ENCODE data around the gene TTC31.

TTC31 gene

DNA sequence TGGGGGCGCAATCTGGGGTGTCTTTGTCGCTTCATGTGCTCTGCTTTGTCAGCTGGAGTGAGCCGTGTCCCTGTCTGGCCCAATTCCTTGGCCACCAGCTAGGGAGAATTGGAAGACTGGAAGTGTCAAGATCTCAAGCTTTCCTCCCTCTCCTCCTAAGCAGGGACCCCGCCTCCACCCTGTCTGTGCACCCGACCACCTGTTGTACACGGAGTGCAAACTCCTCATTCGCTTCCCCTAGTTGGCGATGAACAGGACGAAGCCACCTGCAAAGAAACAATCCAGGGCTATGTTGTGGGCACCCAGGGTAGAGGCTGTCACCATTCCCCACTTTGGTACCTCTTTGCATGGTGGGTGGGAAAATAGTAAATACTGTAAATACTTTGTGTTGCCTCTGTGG, 44.9 kb downstream of the TTC31 start:
- no peak for DNase-seq

DNA sequence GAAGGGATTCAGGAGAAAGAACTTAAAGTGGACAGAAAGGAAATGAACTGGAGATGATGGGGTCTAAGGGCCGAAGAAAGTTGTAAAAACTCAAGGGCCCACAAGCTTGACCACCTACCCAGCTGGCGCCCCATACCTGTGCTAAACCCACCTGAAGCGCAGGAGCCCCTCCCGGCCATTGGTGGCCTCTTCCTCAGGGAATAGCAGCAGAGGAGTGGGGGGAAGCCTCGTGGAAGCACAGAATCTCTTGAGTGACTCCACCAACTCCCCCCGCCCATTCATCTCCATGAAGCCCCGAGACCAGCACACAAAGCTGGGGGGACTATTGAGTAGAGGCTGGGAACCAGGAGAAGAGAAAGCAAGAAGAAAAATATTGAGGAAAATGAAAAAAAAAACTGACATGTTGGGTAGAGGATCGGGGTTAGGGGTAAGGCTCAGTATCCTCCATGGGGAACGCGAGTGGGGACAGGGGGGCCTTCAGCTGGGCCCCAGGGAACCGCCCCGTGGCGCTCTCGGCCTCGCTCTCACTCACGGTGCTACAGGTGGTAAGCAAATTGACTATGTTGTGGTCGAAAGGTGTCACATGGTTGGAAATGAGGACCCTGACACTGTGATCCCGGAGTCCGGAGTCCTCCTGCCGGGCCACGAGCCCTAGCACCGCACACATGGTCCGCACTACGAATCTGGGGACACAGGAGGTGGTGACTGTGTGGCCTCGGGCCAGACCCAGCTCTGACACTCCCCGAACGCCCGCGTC, 45.9 kb downstream of the TTC31 start:
- DNase-seq: peak; percentile 41

DNA sequence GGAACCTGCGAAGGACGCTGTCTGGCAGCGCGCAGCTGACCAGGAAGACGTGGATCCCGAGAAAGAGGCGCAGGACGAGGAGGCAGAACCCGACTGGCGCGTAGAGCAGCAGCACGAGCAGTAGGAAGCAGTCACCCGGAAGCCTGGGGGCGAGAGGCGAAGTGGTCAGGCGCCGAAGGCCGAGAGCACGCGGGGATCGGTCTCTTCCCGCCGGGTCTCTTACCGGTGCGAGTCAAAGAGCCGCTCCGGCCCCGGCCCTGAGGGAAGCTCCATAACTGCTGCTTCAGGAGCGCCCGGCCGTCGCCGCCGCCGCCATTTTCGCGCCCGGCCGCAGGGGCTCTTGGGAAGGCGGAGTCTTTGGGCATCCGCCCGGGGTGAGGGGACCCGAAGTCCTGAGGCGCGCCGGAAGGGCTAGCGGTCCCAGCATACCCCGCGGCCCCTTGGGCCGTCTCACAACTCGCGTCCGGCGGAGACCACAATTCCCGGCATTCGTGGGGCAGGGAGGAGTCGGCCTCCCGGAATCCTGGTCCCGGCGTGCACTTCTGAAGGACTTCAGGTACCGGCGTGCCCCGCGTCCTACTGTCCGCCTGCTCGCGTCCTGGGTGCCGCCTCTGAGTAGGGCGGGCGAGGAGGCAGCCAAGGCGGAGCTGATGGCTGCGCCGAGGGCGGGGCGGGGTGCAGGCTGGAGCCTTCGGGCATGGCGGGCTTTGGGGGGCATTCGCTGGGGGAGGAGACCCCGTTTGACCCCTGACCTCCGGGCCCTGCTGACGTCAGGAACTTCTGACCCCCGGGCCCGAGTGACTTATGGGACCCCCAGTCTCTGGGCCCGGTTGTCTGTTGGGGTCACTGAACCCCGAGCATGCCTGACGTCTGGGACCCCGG, 46.7 kb downstream of the TTC31 start, which contains the start of the genes AUP1 and HTRA2:
Gene AUP1, minus strand, starts transcription at position 350 of the 882 bp plus-strand sequence. Its CDS starts 77 bp downstream, at position 273.
Gene HTRA2, plus strand, starts transcription at position 577 of the 882 bp plus-strand sequence. Its CDS starts 74 bp downstream, at position 651.
- DNase-seq: peak; percentile 97

DNA sequence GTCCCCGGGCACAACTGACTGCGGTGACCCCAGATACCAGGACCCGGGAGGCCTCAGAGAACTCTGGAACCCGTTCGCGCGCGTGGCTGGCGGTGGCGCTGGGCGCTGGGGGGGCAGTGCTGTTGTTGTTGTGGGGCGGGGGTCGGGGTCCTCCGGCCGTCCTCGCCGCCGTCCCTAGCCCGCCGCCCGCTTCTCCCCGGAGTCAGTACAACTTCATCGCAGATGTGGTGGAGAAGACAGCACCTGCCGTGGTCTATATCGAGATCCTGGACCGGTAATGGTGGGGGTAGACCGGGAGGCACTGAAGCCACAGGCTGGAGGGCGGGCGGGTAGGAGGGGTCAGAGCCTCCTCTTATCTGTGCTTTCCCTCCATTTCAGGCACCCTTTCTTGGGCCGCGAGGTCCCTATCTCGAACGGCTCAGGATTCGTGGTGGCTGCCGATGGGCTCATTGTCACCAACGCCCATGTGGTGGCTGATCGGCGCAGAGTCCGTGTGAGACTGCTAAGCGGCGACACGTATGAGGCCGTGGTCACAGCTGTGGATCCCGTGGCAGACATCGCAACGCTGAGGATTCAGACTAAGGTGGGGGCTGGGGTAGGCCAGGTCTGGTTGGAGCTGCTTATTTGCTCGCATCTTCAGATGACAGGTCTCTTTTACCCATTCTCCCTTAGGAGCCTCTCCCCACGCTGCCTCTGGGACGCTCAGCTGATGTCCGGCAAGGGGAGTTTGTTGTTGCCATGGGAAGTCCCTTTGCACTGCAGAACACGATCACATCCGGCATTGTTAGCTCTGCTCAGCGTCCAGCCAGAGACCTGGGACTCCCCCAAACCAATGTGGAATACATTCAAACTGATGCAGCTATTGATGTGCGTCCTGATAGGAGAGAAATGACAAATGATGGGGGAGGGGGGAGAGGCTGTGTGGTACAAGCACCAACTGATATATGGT, 47.6 kb downstream of the TTC31 start:
- peak; percentile 58 for DNase-seq

DNA sequence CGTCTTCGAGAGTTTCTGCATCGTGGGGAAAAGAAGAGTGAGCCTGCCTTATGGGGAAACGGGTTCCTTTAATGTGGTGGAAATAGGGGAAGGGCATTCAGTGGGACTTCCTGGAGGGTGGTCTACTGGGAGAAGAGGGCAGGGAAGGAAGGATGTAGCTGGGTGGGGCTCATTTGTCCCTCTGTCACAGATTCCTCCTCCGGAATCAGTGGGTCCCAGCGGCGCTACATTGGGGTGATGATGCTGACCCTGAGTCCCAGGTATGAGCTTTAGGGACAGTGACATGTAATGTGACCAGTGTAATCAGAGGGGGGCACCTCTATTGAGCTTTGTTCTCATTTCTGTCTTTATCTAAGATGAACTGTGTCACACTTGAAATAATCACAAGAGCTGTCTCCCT, 48.8 kb downstream of the TTC31 start:
- no peak for DNase-seq

DNA sequence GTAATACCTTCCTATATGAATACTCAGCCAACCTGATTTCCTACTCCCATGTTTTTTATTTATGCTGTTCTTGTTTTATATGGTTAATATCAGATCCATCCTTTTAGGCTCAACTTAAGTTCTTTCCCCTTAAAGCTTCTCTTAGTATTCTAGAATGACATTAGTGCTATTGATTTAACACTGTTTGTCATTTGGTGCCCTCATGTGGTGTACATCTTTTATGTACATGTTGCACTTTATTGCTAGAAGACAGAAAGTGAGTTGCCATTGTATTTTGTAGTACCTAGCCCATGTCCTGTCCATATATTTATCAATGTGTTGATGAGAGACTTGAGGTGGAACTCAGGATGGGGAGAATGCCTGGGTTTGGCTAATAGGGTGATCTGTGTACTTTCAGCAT, 49.3 kb downstream of the TTC31 start:
- DNase-seq: no peak

DNA sequence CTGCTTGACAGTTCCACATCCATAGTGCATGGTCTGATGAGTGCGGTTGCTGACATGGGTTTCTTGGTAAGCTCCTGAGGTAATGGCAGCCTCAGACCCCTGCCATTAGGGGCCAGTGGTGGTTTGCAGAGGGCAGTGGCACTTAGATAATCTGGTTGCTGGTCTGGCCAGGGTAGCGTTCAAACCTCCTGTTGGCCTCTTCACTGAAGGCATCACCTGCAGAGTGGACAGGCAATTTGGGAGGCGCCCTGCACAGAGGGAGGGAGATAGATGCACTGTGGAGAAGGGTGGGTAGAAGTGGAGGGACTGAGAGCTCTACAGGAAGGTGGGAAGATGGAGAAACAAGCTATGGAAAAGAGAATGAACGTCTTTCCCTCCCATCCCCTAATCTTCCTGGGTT, 50.6 kb downstream of the TTC31 start:
- no peak for DNase-seq

DNA sequence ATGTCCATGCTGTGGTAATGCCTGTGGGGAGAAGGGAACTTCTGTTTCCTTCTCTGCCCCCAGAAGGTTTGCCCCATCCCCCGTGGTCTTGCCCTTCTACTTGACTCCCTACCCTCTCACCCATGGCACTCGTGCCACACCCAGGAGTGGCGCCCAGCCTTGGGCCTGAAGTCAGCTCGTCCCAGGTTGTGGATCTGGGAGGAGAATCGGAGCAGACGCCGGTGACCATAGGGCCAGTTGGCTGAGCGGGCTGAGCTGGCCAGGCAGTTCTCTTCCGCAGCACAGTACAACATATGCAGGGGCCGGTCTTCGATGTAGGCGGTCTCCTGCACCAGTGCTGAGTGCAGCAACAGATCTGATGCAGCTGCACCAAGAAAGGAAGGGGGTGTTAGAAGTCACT, 51.5 kb downstream of the TTC31 start:
- DNase-seq: no peak

DNA sequence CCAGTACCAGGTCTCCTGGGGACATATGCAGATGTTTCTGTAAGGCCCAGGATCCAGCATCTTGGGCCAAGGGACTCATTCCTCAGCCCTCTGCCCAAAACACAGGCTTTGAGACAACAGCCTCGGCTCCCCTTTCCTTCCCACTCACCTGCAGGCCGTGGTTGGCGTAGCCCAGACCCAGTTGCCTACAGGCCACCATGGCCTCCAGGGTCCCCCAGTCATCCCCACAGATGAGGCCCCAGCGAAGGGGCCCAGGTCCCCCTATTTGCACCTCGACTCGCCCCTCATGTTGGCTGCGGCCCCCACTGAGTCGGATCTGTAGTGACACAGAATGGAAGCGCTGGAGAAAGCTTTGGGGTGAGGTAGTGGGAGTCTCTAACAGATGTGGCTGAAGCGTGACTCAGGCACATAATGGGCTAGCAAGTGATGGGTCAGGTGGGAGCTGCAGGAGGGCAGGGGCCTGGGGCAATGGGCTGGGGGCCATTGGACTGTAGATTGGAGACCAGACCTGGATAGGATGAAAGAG, 52.6 kb downstream of the TTC31 start:
- DNase-seq: no peak

DNA sequence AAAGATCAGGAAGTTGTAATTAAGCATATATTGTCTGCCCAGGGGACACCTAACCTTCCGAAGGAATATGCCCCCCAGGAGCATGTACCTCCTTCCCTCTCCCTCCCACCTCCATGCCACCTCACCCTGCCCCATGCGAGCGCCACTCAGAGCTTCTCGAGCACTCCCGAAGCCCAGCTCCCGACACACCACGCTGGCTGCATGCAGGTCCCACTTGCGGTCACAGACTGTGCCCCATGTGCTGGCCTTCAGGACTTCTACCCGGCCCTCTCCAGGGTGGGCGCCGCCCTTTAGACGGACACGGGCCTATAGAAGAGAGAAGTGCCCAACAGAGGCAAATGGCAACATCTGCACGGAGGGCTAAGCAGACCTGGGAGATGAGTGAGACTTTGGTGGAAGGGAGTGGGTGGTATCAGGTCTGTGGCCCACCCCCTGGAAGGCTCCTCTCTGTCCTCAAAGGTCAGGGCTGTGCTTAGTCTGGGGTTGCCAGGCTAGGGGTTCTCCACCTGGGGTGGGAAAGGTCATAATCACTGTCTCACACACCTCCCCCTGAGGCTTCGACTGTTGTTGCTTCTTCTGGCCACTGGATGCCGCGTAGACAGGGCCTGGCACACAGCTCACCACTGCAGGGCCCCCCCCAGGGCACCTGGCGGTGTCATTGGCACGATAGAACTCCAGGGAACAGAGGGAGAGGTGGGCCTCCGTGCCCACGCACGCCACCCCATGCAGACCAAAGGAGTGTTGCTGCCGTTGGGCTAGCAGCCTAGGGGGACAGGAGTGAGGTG, 53.5 kb downstream of the TTC31 start:
- no peak for DNase-seq

DNA sequence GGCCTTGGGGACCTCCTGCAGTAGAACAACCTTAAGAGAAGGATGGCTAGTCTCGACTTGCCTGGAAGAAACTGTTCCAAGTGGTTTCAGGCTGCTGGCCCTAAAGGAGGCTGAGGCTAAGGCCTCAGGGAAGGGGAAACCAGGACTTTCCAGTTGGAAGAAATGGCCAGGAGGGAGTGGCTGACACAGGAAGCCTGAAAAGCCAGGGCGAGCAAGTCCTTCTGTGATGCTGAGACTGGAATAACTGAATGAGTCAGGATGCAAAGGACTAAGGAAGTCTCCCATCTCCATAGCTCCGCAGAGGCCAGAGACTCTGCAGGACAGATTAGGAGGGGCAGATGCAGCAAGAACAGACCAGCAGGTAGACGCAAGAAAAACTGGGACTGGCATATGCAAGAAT, 54.3 kb downstream of the TTC31 start:
- DNase-seq: no peak

DNA sequence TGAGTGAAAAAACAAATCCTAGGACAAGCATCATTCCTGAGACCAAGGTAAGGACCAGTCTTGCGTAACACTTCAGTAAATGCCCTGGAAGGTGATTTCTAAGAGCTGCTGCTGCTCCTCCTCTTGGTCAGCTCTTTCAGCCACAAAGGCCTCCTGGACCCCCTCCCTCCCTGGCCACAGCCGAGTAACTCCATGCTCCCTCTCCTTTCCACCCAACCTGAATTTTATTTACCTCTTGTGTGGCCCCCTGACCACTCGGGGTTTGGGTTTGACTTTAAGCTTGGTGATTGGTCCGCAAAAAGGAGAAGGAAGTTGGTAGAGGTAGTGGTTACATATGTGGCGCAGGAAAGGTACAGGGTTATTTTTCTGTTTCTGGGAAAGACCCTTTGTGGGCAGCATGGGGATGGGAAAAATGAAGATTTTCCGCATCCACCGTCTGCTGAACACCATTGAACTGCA, 56.0 kb downstream of the TTC31 start:
- no peak for DNase-seq

DNA sequence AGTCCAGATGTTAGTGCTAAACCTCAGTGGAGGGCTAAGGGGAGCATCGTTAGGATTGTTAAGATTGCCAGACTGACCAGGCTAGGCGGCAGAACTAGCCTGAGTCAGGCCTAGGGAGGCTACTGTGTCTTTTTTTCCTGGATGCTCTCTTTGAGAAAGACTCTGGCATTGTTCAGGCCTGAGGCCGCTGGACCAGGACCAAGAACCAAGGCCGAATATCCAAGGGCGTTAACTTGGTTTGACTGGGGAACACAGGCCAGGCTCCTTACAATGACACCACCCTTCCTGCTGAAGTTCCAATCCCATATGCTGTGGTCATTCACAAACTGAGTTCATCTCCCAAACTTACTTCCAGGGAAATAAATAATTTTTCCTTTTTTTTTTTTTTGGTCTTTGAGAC, 57.4 kb downstream of the TTC31 start:
- no peak for DNase-seq

DNA sequence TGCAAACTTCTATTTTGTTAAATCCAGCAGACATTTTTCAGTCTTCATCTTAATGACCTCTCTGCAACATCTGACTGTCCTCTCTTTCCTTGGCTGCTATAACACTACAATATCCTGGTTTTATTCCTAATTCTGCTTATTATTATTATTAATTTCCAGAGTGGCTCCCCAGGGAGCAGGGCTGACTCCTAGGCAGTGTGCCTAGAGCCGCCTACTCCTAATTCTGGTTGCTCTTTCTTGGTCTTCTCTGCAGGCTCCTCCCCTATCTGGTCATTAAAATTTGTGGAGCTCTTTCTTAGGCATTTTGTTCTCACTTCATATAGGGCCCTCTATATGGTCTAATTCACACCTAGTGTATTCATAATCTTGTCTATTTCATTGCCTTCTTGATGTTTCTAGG, 60.1 kb downstream of the TTC31 start:
- no peak for DNase-seq
